Inflammatory macrophage treated with lipopolysaccharide for 4 hours (primary cell): ENCODE data around the gene C1QTNF1.
"Not testable (repeated sequence)": the region's sequence is repeated elsewhere in the genome, so short reads cannot be mapped to it uniquely, and the experiment has no call there.

Source experiments
- DNase-seq: peaks from one replicate; pipeline ENCODE4 v3.0.0-alpha.2; 2020

The C1QTNF1 gene

DNA sequence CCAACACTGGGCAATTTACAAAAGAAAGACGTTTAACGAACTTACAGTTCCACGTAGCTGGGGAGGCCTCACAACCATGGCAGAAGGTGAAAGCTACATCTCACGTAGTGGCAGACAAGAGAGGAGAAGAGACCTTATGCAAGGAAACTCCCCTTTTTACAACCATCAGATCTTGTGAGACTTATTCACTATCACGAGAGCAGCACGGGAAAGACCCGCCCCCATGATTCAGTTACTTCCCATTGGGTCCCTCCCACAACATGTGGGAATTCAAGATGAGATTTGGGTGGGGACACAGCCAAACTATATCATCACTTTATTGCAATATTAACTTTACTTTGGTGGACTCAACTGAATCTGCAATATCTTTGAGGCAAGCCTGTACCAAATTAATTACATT is 38.7 kb downstream of the C1QTNF1 start:
- DNase-seq: peak; percentile 57

DNA sequence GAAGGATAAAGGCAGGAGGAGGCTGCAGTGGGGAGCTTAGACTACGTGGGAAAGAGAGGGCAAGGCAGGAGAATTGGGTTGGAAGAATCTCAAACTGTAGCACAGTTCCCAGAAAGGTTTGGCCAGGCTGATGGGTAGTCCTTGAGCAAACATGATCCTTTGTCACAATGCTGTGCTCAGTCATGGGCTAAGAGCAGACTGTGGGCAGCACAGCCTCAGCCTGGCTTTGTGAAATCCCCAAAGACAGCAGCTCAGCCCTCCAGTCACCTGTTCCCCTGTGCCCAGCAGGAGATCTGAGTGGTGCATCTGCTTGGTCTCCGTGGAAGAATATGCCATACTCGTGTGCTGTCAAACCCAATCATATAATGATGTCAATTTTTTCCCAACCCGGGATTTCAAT is 40.1 kb downstream of the C1QTNF1 start:
- DNase-seq: no peak

DNA sequence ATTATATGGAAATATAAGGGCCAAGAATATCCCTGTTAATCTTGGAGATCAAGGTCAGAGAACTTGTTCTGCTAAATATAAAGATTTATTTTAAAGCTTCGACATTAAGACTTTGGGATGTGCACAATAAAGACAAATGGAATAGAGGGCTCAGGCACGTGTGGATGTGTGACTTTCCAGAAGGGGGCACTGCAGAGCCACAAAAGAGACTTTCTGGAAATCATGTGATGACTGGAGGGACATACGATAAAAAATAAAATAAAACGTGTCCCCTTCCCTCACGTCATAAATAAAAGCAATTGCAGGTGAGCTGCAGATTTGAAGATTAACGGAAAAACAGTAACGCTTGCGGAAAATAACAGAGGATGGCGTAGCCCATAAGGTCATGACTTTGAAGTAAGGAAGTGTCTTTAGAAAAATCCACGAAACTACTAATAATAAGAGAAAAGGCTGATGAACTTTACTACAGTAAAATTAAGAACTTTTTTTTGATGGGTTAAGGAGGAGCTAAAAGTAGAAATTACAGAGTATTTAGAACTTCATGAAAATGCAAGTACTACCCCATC is 41.2 kb downstream of the C1QTNF1 start:
- peak; percentile 58 for DNase-seq

DNA sequence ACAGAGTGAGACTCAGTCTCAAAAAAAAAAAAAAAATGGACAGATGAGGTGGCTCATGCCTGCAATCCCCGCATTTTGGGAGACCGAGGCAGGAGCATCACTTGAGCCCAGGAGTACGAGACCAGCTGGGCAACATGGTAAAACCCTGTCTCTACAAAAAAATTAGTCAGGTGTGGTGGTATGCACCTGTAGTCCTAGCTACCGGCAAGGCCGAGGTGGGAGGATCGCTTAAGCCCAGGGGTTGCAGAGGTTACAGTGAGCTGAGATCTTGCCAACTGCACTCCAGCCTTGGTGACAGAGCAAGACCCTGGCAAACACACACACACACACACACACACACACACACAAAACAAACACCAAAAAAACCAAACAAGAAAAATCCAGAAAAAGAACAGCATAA is 43.0 kb downstream of the C1QTNF1 start:
- DNase-seq: no peak

DNA sequence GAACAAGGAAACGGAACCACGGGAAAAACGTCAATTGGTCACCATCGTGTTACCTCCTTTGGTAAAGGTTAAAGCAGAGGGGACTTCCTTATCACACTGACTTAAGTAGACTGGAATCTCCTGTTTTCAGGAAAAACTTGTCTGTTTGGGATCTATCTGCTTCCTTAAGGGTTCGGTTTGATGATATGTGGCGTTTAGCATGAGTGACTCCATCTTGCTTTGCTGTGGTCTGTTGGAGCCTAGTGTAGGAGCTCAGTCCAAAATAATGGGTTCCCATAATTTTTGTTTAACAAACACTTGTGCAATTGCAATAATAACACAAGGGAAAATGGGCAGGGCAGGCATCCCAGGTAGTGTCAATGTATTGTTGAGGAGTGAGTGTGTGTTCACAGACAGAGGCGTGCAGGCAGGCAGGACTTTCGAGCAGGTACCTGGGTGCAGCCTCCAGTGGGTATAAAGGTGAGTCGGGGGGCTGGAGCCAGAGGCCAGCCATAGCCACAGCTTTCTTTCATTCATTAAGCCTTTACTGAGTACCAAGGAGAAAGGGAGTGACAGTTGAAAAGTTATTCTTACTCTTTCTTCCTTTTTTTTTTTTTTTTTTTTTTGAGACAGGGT is 46.4 kb downstream of the C1QTNF1 start:
- no peak for DNase-seq

DNA sequence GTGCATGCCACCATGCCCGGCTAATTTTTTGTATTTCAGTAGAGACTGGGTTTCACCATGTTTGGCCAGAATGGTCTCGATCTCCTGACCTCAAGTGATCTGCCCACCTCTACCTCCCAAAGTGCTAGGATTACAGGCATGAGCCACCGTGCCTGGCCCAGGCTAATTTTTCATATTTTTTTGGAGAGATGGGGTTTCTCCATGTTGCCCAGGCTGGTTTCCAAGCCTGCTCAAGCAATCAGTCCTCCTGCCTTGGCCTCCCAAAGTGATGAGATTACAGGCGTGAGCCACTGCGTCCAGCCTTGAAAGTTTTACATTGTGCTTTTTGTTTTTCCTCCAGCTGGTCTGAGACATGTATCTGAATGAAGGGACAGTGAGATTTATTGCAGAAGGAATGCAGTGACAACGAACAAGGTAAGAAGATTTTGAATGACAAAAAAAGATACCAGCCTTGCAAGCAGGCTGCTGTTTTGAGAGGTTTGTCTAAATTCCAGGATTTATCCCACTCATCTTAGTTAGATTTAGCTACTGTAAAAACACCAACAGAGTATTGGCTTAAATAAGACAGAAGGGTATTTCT is 47.3 kb downstream of the C1QTNF1 start:
- DNase-seq: no peak

DNA sequence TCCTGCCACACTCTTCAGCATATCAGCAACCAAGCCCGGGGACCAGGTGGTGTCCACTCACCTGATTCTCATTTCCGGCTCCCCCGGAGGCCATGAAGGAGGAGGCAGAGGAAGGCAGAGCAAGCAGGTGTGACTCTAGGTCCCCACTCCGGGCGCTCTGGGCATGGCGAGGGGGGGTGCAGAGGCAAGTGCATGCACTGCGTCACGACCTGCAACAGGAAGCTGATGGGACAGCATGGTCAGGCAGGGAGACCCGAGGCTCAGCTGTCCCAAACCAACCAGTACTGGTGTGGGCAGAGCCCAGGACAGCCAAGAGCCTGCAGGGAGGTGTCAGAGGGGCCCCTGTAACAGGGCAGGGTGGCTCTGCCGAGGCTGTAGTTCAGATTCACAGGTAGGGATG is 48.6 kb downstream of the C1QTNF1 start:
- no peak for DNase-seq

DNA sequence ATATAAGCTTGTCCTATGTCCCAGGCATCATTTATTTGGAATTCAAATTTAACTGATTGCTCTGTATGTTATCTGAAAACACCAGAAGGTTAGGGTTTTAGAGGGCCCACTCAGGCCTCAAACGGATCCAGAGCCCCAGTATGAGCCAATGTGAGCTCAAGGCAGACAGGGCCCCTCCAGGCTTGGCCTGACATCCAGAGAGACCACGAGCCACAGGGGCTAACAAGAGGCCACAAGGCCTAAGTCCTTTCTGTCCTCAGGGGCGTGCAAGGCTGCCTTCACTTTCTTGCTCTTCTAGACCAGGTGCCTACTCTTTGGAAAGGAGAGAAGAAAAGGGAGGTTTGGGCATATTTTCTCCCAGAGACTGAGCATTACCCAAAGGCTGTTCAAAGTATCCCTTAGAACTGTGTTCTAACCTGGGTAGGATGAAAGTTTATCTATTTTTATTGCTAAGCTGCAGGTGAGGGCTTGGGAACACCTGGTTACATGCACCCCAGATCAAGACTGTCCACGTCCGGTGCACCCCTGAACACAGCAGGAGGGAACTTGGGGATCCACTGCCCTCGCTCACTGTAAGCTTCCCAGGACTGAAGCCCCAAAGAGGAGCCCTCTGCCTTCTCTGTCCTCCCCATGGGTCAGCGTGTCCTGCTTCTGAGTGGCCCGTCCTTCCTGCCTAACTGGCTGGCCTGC is 49.2 kb downstream of the C1QTNF1 start:
- no peak for DNase-seq

DNA sequence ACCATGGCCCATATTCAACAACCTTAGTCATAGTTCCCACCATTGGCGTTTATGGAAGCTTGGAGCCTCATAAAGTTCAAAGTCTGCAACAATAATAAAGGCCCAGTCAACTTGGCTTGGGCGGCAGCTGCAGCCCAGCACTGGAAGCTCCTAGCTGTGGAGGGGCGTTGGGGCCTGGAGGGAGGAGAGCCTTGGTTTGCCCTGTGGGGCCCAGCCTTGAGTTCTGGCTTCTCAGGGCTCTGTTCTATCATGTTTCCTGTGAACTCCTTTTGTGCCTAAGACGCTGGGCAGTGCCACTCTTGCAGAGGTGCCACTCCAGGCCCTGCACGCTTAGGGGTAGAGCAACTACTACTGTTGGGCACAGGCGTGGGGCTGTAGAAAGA is 49.7 kb downstream of the C1QTNF1 start:
- no peak for DNase-seq

DNA sequence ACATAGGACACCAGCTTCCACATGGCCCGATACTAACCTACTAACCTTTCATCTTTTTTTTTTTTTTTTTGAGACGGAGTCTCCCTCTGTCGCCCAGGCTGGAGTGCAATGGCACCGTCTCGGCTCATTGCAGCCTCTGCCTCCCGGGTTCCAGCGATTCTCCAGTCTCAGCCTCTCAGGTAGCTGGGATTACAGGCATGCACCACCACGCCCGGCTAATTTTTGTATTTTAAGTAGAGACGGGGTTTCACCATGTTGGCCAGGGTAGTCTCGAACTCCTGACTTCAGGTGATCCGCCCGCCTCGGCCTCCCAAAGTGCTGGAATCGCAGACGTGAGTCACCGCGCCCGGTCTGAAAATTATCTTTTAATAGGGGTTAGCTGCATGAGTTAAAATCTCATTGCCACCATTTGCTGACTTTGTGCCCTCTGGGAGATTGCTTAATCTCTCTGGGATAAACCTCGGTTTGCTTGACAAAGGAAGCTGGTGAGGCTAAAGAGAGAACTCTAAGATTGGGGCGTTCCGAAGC is 50.2 kb downstream of the C1QTNF1 start:
- not testable (repeated sequence) for DNase-seq

DNA sequence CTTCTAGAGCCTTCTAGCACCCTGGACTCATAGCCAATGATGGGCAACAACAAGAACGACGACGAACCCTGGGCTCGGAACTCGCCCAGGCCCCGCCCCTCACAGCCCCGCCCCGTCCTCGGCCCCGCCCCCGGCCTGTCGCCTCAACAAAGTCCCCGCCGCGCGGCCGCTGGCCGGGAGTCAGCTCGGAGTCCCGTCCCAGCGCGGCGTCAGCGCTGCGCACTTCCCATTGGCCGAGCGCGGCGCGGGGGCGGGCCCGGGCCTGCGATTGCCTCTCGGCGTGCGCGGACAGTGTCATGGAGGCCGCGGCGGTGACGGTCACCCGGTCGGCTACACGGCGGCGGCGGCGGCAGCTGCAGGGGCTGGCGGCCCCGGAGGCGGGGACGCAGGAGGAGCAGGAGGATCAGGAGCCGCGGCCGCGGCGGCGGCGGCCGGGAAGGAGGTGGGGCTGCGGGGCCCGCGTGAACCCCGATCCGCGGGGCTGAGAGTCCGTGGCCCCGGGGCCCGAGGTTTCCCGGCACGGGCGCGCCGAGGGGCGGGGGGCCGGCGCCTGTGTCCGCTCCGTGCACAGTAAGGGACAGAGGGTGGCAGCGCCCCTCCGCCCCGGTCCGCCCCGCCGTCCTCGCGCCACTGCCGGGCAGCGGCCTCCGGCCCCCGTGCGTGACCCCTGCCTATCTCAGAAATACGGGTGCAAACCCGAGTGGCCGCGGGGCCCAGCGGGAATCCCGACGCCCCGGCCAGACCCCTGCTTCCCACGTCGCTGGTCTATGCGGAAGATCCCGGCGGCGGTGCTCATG is 50.9 kb downstream of the C1QTNF1 start, which contains the start of gene ENGASE:
Gene ENGASE, plus strand, starts transcription at position 176 of the 797 bp plus-strand sequence. Its CDS starts 121 bp downstream, at position 297.
- DNase-seq: peak; percentile 97

DNA sequence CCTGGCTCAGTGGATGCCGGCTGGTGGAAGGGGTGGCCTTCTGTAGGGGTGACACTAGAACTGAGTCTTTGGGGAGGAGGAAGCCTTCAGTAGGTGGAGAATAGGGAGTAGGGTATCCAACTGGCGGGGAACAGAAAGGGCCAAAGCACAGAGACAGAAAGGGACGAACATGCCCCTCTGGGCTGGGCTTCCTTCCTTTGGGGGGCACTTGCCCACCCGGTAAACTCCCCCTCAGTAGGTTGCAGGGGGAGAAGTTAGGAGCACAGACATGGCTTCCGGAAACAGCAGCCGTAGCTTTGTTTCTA is 51.4 kb downstream of the C1QTNF1 start:
- no peak for DNase-seq

DNA sequence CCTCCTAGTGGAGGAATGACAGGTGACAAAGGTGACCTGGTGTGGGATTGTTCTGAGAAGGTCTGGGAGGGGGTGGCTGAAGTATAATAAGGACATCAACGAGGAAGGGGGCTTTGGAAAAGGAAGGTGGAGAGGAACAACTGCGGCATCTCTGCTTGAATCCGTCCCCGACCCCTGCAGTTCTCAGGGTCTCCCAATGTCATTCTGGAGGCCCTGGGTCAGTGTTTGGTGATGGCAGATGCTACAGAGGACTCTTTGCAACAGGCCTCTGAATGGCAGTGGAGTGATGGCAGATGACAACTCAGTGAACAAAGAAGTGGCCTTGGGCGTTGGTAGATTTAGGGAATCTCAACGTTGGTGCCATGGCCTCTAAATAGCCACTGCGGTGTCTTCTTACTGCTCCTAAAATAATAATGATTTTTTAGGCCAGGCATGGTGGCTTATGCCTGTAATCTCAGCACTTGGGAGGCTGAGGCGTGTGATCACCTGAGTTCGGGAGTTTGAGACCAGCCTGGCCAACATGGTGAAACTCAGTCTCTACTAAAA is 52.0 kb downstream of the C1QTNF1 start:
- no peak for DNase-seq

DNA sequence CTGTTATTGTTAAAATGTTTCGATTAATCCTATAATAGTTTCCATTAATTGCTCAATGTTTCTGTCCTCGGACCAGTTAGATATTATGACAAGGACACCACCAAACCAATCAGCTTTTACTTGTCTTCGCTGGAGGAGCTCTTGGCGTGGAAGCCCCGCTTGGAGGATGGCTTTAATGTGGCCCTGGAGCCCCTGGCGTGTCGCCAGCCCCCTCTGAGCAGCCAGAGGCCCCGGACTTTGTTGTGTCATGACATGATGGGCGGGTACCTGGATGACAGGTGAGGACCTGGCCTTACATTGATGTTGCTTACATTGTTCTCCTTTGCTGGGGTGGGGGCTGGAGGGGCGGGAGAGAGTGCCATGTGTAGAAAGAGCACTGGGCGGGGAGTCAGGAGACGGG is 53.6 kb downstream of the C1QTNF1 start:
- DNase-seq: no peak

DNA sequence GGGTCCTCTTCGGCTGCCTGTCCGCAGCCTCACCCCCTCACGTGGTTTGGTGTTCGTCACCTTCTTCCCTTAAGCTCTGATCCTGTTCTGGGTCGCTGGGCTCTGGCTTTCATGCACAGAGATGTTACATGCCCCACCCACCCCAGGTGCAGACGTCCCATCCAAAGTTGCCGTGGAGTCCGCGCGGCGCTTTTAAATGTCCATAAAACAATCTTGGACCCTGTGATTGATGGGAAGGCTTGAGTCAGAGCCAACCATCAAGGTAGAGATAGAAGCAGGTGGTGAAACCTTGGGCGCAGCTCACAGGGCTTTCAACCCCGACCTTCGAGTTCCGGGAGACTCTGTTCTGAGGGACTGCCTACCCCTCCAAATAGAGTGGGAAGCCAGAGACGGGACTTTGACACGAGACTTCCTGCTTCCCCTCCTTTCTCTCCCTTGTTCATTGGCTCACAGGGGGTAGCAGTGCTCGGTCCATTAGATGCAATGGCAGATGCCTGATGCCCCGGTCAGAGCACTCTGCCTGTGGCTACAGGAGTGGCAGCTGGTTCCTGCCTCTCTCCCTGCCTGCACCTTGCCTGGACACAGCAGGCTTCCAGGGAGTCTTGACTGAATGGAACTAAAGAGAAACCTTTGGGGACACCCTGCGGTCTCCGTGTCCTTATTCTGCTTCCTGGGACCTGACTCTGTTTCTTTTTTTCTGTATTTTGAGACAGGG is 54.7 kb downstream of the C1QTNF1 start:
- DNase-seq: no peak

DNA sequence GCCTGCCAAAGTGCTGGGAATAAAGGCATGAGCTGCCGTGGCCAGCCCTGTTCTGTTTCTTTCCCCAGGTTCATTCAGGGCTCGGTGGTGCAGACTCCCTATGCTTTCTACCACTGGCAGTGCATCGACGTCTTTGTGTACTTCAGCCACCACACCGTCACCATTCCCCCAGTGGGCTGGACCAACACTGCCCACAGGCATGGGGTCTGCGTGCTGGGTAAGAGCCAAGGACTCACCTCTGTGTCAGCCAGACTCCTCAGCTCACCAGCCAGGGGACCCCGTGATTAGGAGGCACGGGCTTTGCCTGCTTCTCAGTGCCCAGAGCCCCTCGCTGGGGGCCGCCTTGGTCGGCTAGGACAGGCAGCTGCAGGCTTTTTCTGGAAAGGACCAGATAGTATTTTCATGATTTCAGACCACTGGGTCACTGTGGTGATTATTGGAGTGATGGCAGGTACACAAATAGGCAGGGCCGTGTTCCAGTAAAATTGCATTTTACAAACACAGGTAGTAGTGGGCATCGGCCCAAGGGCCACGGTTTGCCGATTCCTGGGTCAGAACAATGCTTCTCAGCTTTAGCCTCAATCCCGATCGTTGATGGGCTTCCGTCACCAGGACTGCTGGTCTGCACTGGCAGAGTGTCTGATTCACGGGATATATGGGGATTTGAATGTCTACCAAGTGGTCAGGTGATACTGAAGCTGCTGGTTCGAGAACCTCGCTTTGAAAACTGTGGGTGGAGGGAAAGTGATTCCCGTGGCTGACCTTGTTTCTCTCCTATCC is 55.6 kb downstream of the C1QTNF1 start:
- DNase-seq: no peak

DNA sequence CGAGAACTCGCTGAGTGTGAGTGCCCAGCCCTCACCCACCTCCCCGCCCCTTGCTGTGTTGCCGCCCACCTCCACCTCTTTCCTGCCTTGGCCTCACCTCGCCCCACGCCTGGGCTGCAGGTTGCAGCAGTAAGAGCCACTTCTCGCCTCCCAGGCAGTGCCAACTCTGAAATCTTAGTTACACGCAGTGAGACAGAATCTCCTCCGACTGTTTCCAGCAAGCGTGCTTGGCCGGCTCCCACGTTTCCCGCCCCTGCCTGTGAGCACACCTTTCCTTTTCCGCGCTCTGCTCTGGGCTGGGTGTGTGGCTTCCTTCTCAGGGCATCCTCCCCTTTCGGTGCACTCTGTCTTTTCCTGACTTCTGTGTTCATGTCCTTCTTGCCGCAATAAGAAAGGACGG is 56.4 kb downstream of the C1QTNF1 start:
- no peak for DNase-seq

DNA sequence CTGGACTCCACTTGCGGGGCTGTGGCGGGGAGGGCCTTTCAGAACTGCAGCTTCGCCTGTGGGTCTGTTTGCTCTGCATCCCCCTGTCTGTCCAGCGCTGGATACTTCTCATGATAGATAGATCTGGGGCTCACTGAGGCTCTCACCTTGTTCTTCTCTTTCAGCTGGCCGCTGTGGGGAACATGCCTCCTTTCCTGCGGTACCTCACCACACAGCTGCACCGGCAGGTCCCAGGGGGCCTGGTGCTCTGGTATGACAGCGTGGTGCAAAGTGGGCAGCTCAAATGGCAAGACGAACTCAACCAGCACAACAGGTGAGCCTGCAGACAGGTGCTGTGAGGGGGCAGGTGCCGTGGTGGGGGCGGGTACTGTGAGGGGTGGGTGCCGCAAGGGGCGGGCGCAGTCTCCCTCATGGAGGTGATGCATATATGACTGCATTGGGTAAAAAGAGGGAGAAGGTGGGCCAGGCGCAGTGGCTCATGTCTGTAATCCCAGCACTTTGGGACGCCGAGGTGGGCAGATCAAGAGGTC is 56.9 kb downstream of the C1QTNF1 start:
- no peak for DNase-seq

DNA sequence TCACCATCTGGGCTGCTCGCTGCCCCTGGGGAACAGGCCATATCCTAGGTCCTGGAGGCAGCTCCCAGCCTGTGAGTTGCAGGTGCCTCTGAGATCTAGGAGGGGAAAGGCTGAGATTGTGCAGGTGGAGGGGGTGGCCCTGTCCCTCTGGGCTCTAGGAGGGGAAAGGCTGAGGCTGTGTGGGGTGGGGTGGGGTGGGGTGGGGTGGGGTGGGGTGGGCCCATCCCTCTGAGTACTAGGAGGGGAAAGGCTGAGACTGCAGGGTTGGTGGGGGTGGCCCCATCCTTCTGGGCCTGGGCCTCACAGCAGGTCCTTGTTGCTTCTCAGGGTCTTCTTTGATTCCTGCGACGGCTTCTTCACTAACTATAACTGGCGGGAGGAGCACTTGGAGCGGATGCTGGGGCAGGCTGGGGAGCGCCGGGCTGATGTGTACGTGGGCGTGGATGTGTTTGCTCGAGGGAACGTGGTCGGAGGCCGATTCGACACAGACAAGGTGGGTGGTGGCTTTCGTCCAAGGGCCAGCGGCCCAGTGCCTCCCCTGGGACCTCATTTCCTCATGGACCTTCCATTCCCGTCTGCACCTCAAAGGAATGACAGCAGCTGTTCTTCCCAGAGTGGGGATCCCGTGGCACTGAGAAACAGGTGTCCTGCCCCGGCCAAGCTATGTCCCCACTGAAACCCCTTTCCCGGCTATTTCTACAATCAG is 57.8 kb downstream of the C1QTNF1 start:
- DNase-seq: no peak
